Measurements from ENCODE around the gene RAPGEF1. TPM values are rescaled to one million over a fixed set of nuclear protein-coding genes. Genes with fewer than 3 reads are reported as not detected.
A peak's percentile ranks its signal among the peaks of the same experiment; 100 is the strongest.

The RAPGEF1 gene
- total and polyA plus RNA-seq, 7 donors: 14.4 to 58.2 (median 45.3) TPM

DNA sequence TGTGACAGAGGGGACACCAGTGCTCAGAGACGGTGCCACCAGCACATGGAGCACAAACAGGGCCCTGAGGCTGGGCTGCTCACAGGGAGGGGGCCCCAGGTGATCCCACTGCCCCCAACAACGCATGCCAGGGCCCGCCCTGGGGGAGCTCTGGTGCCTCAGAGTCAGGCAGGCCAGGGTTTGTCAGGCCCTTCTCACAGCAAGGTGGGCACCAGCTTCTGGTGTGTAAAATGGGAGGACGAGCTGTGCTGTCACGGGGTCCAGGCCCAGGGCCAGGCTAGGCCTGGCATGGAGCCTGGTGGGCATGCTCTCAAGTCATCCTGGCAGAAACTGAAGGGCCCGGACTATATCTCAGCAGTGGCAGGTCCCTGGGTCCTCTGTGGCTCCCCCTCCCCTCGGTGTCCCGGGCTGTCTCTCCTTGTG is 160.1 kb downstream of the RAPGEF1 start:
- H3K27ac ChIP-seq: peak overlapping the region in 2 of 4 donors; percentile 18 to 19
- intact Hi-C loops (cut with DNase I): no loop called here

DNA sequence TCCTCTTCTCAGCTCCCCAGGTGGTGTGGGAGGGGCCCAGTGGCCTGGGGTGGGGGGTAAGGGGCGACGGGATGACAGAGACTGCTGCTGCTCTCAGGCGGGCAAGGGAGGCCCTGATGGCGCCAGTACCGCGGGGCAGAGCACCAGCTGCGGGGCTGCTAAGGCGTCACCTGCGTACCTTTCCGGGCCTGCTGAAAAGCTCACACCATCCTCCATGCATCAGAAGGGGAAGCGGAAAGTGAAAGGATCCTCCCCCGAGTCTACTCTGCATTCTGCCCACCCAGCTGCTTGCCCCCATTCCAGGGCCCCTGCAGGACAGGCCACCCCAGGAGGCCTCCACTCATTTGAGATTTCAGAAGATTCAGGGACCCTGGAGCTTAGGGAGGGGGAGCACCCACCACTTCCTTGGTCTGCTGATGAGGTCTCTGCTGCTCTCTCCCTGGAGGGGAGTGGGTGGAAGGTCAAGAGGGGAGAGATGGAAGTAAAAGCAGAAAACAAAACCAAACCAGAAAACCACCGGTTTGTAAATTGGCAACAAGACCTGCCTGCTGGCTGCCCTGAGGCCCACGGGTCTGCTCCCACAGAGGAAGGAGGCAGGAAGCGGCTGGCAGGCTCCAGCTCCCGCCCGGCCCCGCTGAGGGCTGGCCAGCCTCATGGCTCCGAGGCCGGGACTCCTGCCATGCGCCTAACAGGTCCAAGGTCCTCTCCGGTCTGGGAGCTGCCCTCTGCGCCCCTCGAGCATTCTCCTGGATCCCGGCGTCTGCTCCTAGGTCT is 161.0 kb downstream of the RAPGEF1 start:
- Histone ChIP-seq H3K4me1 (peaks cover 0 to 11% (median 5%) of the 10 kb centered on the region in 4 donors), H3K4me3 (no peak overlapping the region), H3K9me3 (no peaks in the 10 kb centered on the region), H3K27ac (peak overlapping the region in 1 of 4 donors; percentile 19), H3K27me3 (no peaks in the 10 kb centered on the region), H3K36me3 (peaks cover 10 to 80% (median 38%) of the 10 kb centered on the region in 4 donors)
- WGBS, 2 donors: 50 to 83% methylated on average over 26 of the region's 26 CpGs
- intact Hi-C loops (cut with DNase I): no loop called here
- TF ChIP-seq, protein P1, sequence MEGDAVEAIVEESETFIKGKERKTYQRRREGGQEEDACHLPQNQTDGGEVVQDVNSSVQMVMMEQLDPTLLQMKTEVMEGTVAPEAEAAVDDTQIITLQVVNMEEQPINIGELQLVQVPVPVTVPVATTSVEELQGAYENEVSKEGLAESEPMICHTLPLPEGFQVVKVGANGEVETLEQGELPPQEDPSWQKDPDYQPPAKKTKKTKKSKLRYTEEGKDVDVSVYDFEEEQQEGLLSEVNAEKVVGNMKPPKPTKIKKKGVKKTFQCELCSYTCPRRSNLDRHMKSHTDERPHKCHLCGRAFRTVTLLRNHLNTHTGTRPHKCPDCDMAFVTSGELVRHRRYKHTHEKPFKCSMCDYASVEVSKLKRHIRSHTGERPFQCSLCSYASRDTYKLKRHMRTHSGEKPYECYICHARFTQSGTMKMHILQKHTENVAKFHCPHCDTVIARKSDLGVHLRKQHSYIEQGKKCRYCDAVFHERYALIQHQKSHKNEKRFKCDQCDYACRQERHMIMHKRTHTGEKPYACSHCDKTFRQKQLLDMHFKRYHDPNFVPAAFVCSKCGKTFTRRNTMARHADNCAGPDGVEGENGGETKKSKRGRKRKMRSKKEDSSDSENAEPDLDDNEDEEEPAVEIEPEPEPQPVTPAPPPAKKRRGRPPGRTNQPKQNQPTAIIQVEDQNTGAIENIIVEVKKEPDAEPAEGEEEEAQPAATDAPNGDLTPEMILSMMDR (IDR thresholded peaks at IDR 0.05): no peak
- TF ChIP-seq EP300 (IDR thresholded peaks at IDR 0.05): no peak
- TF ChIP-seq POLR2A (IDR thresholded peaks at IDR 0.05): no peak
- no peak for TF ChIP-seq POLR2AphosphoS5 (IDR thresholded peaks at IDR 0.05)
- DNase-seq: peak; percentile 58

More for the DNA sequence above, 160.1 kb downstream of the RAPGEF1 start:
- TF ChIP-seq POLR2AphosphoS5 (IDR thresholded peaks at IDR 0.05) (peak in 2 of 4 donors; percentile 15 to 50), EP300 (IDR thresholded peaks at IDR 0.05) (no peak)
- no peaks in the 10 kb centered on the region for H3K9me3 ChIP-seq
- H3K36me3 ChIP-seq: peaks cover 17 to 88% (median 46%) of the 10 kb centered on the region in 4 donors
- H3K4me3 ChIP-seq: no peak overlapping the region
- H3K27me3 ChIP-seq: no peaks in the 10 kb centered on the region
- WGBS, 2 donors: 93 to 94% methylated on average over 8 of the region's 8 CpGs
- DNase-seq: no peak
- H3K4me1 ChIP-seq: peaks cover 0 to 11% (median 5%) of the 10 kb centered on the region in 4 donors

DNA sequence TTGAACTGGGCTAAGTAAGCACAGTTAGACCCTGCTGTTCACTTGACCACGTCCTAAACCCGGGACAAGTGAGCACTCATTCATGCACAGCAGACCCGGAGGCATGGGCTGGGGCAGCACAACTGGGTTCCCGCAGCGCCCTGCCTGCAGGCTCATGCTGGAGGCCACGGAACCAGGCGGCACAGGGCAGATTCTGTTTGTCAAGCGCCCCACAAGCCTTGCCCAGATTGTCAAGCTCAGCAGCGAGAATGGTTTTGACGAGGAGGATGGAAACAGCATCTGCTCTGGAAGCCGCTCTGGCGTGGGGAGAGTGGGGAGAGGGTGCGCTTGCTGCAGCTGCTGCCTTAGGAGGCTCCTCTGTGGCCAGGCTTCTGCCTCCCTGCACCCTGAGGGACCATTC is 161.9 kb downstream of the RAPGEF1 start:
- TF ChIP-seq EP300 (IDR thresholded peaks at IDR 0.05) (no peak), POLR2AphosphoS5 (IDR thresholded peaks at IDR 0.05) (no peak), POLR2A (IDR thresholded peaks at IDR 0.05) (no peak)
- TF ChIP-seq, protein P1 (IDR thresholded peaks at IDR 0.05): no peak
- Histone ChIP-seq H3K4me3 (no peak overlapping the region), H3K4me1 (peaks cover 0 to 11% (median 5%) of the 10 kb centered on the region in 4 donors), H3K9me3 (no peaks in the 10 kb centered on the region), H3K36me3 (peaks cover 1 to 71% (median 30%) of the 10 kb centered on the region in 4 donors), H3K27ac (no peak overlapping the region), H3K27me3 (no peaks in the 10 kb centered on the region)
- DNase-seq: no peak
- WGBS, 2 donors: 84 to 93% methylated on average over 13 of the region's 13 CpGs
- intact Hi-C loops (cut with DNase I): no loop called here

DNA sequence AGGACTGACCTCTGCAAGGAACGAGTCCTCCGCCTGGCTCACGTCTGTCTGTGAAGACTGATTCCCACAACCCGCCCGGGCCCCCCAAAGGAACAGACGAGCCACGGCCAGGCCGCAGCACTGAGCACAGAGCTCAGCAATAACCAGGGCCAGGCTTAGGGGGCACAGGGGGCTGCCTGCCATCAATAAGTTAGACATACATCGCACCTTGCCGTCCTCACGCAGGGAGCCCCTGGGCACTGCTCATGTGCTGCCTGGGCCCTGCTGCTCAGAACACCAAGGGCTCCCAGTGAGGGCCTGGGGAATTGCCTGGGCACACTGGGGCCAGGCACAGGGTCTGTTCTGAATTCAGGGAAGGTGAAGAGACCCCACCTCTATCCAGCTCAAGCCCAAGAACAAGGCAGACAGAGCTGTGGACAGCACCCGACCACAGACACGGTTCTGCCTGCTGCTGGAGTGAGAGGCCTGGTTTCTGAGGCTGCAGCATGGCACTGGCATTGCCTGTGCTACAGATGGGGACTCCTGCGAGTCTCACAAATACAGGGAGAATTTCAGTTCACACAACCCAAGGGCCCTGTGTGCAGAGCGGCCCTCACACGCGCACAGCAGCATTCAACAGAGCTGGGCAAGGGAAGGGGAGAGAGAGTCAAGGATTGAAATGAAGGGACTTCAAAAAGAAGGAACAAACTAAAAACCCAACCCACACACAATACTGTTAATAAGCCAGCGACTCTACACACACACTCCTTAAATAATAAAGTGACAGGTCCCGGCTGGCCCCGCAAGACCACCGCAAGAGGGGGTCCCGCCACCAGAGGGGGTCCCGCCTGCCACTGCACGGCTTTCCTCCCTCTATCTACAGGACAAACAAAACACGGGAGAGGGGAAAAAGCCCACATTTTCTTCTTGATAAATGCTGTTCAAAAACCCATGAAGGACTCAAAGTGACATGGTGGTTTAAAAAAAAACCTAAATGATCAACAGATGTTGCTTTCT is 162.6 kb downstream of the RAPGEF1 start:
- TF ChIP-seq, protein P1 (IDR thresholded peaks at IDR 0.05): no peak
- no peak for TF ChIP-seq EP300 (IDR thresholded peaks at IDR 0.05)
- TF ChIP-seq POLR2A (IDR thresholded peaks at IDR 0.05): no peak
- TF ChIP-seq POLR2AphosphoS5 (IDR thresholded peaks at IDR 0.05): no peak
- H3K4me1 ChIP-seq: peaks cover 0 to 11% (median 5%) of the 10 kb centered on the region in 4 donors
- no peak overlapping the region for H3K4me3 ChIP-seq
- H3K36me3 ChIP-seq: peaks cover 0 to 64% (median 25%) of the 10 kb centered on the region in 4 donors
- DNase-seq: no peak
- WGBS, 2 donors: 88 to 92% methylated on average over 25 of the region's 25 CpGs
- intact Hi-C loops (cut with DNase I): no loop called here
- H3K9me3 ChIP-seq: no peaks in the 10 kb centered on the region
- H3K27me3 ChIP-seq: no peaks in the 10 kb centered on the region
- H3K27ac ChIP-seq: no peak overlapping the region

Data from sigmoid colon (tissue), 7 donors.